ENCODE results near the gene PRPS1L1. TPM values are rescaled to one million over a fixed set of nuclear protein-coding genes. Genes with fewer than 3 reads are reported as not detected.

Gene PRPS1L1
- total and polyA plus RNA-seq, 2 of the 8 experiments (the other 6 are each of a cell fraction or from before 2014, with no cell fraction given), result not detected

DNA sequence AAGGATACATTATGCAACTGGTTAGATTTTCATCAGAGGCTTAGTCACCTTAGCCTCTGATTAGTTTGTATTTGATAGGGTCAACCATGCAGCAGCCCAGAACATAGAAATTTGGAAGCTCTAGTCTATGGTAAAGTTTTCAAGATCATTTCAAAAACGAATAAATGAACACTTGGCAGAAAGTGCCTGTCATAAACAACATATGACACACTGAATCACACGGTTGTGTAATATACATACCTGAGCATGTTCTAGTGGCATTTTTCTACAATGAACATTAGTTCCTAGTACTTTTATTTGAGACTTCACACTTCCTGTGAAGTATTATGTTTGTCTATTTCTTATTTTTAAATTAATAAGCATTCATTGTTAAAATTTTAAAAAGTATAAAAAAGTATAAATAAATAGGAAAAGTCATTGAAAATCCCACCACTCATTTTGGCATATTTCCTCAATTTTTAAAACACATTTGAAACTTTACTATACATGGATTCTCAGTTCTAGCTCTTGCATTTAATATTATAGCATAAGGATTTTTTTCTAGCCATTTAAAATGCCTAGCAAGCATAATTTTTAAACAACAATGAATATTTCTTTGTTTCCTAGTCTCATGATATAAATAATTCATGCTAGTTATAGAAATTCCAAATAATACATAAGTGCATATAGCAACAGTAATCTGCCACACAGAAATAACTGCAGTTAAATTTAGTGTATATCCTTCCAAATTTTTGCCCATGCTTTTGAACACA, 25.7 kb upstream of the PRPS1L1 start (continued):
- TF ChIP-seq, protein P1, sequence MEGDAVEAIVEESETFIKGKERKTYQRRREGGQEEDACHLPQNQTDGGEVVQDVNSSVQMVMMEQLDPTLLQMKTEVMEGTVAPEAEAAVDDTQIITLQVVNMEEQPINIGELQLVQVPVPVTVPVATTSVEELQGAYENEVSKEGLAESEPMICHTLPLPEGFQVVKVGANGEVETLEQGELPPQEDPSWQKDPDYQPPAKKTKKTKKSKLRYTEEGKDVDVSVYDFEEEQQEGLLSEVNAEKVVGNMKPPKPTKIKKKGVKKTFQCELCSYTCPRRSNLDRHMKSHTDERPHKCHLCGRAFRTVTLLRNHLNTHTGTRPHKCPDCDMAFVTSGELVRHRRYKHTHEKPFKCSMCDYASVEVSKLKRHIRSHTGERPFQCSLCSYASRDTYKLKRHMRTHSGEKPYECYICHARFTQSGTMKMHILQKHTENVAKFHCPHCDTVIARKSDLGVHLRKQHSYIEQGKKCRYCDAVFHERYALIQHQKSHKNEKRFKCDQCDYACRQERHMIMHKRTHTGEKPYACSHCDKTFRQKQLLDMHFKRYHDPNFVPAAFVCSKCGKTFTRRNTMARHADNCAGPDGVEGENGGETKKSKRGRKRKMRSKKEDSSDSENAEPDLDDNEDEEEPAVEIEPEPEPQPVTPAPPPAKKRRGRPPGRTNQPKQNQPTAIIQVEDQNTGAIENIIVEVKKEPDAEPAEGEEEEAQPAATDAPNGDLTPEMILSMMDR (IDR thresholded peaks at IDR 0.05; ENCODE audit: control extremely low read depth in 1 of 3, insufficient read depth in 1 of 3, low read depth in 1 of 3, low read length in 3 of 3), result no peak
- no peak for TF ChIP-seq CEBPB (IDR thresholded peaks at IDR 0.05; ENCODE audit: low read depth, low read length)
- TF ChIP-seq, protein P2, sequence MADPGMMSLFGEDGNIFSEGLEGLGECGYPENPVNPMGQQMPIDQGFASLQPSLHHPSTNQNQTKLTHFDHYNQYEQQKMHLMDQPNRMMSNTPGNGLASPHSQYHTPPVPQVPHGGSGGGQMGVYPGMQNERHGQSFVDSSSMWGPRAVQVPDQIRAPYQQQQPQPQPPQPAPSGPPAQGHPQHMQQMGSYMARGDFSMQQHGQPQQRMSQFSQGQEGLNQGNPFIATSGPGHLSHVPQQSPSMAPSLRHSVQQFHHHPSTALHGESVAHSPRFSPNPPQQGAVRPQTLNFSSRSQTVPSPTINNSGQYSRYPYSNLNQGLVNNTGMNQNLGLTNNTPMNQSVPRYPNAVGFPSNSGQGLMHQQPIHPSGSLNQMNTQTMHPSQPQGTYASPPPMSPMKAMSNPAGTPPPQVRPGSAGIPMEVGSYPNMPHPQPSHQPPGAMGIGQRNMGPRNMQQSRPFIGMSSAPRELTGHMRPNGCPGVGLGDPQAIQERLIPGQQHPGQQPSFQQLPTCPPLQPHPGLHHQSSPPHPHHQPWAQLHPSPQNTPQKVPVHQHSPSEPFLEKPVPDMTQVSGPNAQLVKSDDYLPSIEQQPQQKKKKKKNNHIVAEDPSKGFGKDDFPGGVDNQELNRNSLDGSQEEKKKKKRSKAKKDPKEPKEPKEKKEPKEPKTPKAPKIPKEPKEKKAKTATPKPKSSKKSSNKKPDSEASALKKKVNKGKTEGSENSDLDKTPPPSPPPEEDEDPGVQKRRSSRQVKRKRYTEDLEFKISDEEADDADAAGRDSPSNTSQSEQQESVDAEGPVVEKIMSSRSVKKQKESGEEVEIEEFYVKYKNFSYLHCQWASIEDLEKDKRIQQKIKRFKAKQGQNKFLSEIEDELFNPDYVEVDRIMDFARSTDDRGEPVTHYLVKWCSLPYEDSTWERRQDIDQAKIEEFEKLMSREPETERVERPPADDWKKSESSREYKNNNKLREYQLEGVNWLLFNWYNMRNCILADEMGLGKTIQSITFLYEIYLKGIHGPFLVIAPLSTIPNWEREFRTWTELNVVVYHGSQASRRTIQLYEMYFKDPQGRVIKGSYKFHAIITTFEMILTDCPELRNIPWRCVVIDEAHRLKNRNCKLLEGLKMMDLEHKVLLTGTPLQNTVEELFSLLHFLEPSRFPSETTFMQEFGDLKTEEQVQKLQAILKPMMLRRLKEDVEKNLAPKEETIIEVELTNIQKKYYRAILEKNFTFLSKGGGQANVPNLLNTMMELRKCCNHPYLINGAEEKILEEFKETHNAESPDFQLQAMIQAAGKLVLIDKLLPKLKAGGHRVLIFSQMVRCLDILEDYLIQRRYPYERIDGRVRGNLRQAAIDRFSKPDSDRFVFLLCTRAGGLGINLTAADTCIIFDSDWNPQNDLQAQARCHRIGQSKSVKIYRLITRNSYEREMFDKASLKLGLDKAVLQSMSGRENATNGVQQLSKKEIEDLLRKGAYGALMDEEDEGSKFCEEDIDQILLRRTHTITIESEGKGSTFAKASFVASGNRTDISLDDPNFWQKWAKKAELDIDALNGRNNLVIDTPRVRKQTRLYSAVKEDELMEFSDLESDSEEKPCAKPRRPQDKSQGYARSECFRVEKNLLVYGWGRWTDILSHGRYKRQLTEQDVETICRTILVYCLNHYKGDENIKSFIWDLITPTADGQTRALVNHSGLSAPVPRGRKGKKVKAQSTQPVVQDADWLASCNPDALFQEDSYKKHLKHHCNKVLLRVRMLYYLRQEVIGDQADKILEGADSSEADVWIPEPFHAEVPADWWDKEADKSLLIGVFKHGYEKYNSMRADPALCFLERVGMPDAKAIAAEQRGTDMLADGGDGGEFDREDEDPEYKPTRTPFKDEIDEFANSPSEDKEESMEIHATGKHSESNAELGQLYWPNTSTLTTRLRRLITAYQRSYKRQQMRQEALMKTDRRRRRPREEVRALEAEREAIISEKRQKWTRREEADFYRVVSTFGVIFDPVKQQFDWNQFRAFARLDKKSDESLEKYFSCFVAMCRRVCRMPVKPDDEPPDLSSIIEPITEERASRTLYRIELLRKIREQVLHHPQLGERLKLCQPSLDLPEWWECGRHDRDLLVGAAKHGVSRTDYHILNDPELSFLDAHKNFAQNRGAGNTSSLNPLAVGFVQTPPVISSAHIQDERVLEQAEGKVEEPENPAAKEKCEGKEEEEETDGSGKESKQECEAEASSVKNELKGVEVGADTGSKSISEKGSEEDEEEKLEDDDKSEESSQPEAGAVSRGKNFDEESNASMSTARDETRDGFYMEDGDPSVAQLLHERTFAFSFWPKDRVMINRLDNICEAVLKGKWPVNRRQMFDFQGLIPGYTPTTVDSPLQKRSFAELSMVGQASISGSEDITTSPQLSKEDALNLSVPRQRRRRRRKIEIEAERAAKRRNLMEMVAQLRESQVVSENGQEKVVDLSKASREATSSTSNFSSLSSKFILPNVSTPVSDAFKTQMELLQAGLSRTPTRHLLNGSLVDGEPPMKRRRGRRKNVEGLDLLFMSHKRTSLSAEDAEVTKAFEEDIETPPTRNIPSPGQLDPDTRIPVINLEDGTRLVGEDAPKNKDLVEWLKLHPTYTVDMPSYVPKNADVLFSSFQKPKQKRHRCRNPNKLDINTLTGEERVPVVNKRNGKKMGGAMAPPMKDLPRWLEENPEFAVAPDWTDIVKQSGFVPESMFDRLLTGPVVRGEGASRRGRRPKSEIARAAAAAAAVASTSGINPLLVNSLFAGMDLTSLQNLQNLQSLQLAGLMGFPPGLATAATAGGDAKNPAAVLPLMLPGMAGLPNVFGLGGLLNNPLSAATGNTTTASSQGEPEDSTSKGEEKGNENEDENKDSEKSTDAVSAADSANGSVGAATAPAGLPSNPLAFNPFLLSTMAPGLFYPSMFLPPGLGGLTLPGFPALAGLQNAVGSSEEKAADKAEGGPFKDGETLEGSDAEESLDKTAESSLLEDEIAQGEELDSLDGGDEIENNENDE (IDR thresholded peaks at IDR 0.05; ENCODE audit: insufficient replicate concordance, low read length), result no peak
